Activated effector memory CD4-positive, alpha-beta T cell treated with Interleukin-2 at 50 U/mL for 16 hours (primary cell): Measurements from ENCODE around the gene FBXO42.
A peak's percentile ranks its signal among the peaks of the same experiment; 100 is the strongest.

Experiments used
- DNase-seq: peaks from one replicate; pipeline ENCODE4 v3.0.0-alpha.2; 2020

Gene FBXO42

DNA sequence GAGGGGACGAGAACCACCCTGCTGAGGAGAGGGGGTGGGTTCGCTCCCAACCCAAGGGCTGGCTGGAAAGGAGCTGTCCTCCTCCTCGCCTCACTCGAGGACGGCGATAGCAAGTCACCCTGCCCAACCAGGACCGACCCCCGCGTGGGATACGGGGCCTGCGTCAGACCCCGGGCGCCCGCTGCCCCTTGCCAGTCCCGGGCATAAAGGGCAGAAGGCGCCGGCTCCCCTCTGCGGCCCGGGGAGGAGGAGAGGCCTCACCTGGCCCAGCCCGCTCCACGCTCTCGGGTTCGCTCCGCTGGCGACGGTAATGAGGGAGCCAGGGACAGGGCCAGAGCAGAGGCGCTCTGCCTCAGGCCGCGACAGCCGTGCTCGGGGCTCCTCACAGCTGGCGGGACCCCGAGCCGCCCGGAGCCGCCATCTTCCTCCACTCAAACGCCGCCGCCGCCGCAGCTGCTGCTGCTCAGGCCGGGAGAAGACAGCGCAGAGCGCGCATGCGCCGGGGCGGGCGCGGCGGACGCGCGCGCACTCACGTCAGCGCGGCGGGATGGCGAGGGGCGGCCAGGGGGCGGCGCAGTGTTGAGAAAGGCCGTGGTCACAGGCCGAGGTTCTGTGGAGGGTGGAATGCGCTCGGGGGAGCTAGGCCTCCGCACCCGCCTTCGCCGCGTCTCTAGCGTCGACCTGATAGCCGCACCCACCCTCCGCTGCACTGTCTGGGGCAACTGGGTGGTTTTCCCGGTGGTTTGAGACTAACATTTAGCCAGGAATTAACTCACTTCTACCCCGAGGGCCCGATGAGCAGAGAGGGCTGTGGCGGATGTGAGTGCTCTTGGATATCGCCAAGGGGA lies at the start of gene FBXO42:
TSS of gene FBXO42 (minus strand) at position 487 of the 848 bp plus-strand sequence. CDS start 37,062 bp downstream, outside the sequence.
- peak; percentile 90 for DNase-seq

DNA sequence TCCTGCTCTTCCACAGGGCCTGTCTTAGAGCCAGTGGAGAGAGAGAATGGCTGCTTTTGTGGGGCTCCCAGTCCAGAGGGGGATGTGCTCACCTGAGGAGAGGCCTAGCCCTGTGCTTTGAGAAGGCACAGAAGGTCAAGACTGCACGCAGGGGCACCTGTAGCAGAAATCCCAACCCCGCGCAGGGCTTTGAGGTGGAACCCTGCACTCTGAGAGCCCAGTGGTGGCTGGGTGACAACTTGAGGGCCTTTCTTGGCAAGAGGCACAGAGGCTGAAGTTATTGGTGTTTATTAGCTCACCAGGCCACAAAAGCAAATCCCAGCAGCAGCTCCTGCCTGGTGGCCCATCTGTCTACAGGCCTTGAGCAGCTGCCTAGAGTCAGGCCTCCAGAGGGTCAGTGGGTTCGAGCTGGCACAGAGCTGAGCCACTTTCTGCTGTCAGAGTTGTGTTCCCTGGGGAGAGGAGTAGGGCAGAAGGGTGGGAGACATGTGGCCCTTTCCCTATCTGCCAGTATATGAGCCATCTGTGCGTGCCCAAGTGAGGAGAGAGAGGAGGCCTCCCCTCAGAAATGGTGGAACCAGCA lies 46.2 kb upstream of the FBXO42 start:
- DNase-seq = no peak

DNA sequence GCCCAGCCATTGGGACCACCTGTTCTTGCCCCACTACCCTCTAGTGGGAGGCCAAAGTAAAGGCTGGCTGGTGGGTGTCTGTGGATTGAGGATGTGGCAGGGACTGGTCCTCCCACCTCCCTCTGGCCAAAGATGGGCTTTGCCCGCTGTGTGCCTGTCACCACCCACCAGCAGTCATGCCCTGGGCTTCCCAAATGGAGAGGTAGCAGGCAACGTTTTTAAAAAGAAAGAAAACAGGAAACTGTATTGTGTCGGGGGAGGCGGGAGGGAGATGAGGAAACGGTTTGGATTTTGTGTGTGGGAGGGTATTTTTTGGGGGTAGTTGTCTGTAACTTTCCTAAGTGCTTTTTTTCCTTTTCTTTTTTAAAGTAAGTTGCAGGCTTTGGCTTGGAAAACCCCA lies 44.8 kb upstream of the FBXO42 start:
- DNase-seq = no peak

DNA sequence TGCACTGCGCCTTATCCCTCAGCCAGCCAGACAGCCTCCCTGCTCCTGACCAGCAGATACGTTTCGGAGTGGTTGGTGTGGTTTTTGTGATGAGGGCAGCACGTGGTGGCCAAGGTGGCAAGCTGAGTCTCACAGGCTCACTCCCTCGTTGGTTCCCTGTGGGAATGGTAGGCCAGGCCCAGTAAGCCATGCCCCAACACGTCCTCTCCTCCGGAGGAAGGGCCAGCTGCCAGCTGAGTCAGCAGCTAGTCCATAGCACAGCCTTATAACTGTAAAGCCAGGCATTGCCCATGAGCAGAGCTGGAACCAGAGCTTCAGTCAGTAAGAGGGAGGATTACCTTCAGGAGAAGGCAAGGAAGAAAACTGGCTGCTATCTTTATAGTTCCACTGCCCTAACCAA lies 44.3 kb upstream of the FBXO42 start:
- DNase-seq = no peak

DNA sequence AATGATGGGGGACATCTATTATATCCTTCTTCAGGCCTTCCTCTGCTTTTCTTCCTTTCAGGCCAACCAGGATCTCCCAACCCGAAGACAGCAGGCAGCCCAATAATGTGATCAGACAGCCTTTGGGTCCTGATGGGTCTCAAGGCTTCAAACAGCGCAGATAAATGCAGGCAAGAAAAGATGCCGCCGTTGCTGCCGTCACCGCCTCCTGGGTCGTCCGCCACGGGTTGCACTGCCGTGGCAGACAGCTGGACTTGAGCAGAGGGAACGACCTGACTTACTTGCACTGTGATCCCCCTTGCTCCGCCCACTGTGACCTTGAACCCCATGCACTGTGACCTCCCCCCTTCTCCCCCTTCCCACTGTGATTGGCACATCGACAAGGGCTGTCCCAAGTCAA lies 42.7 kb upstream of the FBXO42 start:
- no peak for DNase-seq

DNA sequence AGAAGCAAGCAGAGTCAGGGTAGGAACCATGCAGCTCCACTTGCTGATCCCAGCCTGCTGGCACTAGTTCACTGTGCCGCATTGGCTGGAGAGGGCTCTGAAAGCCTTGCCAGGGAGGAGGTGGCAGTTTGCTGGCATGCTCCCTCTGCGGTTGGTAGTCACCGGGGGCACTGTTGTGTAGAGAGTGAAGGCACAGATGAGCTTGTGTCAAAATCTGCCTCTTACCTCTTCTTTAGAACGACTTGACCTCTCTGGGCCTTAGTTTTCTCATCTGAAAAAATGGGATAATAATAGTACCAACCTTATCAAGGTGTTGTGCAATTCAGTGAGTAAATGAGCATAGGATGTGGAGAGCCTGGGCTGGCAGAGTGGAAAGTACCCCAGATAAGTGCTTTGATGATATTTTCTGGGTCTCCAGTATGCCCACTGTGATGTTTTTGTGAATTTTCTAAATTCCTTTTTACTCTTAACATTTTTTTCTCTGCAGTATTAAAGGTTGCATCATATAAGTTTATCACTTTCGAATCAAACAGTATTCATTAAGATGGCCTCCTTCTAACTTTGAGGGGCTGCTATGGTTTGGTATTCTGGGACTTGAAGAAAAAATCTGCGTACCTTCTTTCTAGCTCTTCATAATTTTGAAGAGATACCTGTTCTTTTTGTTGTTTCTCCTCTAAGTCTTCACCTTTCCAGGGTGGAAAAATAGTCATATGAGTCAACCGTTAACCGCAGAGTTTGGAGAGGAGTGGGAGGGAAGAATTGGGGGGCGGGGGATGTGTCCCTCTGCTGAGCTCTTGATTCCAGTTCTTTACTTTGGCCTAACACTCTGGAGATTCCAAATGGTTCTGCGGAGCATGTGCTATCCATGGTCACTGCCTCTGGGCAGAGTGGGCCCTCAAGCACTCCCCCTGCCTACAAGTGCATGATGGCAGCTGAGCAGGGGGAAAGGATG lies 41.6 kb upstream of the FBXO42 start:
- DNase-seq = no peak

DNA sequence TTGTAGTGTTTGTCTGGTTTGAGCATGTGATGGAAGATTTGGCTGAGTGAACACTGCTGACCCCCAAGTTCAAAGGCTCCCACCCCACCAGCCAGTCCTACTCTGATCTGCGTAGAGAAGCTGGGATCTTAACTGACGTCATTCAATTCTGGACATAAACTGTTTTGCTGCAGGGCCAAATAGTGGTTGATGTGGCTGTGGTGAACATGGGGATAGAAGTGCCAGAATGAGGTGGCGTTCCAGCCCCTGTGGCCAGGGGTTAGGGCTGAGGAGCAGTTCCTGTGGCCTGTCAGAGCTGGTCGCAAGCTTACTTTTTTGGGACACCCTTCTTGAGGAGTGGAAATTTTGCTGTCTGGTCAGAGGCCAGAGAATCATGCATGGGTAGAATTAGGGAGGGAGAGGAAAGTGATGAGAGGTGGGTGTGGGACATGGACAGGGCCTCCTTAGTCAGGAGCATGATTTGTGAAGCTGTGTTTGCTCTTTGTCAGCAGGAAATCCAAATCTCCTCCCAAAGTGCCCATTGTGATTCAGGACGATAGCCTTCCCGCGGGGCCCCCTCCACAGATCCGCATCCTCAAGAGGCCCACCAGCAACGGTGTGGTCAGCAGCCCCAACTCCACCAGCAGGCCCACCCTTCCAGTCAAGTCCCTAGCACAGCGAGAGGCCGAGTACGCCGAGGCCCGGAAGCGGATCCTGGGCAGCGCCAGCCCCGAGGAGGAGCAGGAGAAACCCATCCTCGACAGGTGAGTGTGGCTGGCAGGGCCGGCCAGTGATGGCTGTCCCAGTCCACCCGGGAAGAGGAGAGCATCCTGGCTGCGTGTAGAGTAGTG lies 40.7 kb upstream of the FBXO42 start:
- DNase-seq = no peak

DNA sequence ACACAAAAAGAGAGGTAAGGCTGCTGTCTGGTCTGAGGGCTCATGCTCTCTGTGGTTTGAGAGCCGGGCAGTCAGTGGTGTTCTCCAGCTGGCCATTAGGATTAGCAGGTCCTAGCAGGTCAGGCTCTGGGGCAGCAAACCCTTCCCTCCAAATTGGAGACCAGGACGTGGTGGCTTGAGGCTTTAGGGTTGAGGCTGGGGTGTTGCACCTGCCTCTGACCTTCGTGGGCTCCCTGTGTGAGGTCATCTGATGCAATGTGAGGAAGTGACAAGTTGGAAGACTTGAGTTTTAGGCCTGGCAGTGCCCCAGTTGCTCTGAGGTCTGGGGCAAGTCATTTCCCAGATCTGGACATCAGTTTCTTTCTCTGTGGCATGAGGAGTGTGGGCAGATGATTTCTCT lies 39.1 kb upstream of the FBXO42 start:
- DNase-seq = no peak

DNA sequence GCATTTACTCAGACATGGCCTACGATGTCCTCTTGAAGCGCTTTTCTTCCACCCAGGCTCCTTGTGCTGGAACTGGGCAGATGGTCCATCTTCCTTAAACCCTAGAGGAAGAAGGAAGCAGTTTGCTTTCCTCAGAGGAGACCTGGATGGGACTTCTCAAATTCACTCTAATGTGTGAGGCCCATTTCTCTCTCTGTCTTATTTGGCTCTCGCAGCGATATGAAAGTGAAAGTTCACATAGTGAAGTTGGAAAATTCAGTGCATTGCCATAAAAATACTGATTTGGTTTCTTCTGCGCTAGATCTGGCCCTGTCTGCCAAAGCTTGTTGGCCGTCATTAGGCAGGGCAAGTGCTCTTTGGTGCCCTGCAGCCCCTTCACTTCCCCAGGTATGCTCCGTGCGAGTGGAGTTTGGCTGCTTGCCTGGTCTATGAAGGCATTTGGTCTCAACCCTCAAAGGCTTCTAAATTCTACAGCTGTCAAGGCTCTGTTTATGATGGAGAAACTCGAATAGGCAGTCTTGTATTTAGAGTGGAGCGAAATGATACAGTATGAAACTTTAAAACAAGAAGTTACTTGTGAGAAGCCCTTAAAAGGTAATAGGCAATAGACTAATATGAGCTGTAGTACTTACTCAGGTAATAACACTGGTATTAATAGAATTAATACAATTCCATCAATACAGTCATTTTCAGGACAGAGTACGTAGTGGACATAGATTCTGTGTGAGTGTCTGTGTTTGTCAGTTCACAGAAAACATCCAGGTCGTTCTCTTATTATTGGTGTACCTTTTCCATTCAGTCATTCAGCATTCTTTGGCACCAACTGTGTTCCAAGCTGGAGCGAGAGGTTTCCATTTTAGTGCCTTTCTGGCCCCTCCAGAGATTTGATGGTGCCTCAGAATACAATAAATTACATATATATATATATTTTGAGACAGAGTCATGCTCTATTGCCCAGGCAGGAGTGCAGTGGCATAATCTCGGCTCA lies 35.2 kb upstream of the FBXO42 start:
- DNase-seq = no peak

DNA sequence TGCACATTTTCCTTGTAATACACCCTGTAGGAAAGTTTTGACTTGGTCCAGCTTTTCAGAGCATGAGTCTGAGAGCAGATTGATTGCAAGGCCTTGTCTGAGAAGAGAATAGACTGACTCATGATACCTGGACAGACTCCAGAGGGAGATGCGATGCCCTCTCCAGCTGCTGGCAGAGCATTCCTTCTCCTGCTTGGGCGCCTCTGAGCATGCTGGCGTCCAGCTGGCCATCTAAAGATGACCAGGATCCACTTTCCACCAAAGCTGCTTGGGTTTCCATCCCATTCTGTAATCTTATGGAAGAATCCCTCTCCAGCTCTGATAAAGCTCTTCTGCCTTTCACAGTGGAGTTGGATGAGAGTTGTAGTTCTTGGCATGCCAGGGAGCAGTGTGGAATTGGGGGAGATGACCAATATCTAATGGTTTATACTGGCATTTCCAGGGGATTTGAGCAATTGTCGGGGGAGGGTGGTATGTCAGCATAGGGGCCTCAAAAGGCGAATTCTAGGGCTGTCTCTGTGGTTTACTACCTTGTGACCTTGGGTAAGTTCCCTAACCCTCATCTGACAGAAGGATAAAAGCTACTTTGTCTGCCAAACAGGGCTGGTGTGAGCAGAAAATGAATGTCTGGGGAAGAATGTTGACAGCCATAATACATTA lies 34.3 kb upstream of the FBXO42 start:
- no peak for DNase-seq

DNA sequence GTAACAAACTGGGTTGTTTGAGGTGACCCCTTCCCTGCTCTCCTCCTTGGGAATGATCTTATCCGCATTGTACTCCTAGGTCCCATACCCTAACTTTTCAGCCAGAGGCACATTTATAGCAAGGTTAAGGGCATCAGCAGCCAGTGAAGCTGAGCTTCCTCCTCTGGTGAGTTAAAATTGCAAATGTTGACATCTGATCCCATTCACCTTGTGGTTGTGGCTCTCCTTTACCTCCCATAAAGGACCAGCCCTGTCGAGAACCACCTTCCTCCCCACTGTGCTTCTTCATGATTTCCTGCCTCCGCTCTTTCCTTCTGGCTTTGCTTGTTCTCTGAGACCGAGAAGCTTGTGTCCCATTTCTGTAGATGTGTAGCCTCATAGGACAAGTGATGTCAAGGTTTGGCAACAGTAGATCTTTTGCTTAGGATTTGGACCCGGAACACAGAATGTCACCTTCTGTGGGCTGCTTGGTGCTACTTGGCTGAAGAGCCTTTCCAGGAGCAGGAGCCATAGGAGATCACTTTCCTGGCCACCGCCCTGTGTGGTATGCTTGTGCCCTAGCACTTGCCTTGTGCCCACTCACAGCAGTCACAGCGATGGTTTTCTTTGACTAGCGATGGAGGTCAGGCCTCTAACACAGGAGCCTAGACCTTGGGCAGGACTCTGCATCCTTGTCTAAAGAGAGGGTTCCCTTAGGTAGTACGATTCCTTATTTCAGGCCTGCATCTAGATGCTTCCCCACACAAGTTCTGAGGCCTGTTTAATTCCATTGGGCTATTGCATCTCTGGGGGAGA lies 33.6 kb upstream of the FBXO42 start:
- DNase-seq = no peak

DNA sequence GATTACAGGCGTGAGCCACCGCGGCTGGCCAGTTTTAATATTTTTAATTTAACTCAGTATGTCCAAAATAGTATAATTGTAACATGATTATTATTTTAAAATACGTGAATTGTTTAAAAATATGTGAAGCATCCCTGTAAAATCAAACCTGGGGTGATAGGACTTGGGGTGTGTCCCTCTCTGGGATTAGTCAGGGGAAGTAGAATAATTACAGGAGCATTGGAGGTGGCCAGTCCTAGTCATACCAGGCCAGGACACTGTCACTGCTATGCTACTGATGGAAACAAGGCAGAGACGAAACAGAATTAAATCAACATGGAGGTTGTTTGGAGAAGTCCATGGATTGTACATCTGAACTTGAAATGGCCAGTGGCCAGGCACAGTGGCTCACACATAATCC lies 31.6 kb upstream of the FBXO42 start:
- DNase-seq = no peak

DNA sequence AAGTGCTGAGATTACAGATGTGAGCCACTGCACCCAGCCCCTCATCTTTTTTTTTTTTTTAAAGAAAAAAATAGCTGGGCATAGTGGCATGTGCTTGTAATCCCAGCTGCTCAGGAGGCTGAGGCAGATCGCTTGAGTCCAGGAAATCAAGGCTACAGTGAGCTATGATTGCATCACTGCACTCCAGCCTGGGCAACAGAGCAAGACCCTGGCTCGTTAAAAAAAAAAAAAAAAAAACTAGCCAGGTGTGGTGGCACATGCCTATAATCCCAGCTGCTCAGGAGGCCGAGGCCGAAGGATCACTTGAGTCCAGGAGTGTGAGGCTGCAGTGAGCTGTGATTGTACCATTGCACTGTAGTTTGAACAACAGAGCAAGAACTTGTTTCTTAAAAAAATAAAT lies 28.6 kb upstream of the FBXO42 start:
- DNase-seq = no peak

DNA sequence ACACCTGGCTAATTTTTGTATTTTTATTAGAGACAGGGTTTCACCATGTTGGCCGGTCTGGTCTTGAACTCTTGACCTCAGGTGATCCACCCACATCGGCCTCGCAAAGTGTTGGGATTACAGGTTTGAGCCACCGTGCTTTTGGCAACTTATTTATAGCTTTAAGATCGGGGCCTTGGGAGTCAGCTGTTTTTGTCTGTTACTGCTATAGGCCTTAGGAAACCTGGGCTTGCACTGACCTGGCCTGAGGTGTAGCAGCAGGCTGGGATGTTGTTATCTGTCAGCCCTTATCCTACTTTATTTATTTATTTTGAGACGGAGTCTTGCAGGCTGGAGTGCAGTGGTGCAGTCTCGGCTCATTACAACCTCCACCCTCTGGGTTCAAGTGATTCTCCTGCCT lies 26.2 kb upstream of the FBXO42 start:
- DNase-seq = no peak

DNA sequence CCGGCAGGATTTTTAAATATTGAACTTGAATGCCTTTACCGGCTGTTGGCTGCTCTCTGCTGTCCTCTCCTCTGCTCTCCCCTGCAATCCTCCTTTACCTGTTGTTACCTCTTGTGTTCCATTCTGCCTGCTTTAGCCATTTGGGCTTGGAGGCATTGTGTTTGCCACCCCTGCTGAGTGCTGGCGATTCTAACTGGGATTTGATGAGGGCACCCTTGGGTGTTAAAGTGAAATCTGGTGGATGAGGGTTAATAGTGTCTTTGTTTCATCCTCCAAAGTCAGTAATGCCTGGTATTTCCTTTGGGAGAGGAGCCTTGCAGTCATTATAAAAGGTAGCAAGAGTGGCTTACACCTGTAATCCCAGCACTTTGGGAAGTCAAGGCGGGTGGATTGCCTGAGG lies 24.7 kb upstream of the FBXO42 start:
- DNase-seq = no peak

DNA sequence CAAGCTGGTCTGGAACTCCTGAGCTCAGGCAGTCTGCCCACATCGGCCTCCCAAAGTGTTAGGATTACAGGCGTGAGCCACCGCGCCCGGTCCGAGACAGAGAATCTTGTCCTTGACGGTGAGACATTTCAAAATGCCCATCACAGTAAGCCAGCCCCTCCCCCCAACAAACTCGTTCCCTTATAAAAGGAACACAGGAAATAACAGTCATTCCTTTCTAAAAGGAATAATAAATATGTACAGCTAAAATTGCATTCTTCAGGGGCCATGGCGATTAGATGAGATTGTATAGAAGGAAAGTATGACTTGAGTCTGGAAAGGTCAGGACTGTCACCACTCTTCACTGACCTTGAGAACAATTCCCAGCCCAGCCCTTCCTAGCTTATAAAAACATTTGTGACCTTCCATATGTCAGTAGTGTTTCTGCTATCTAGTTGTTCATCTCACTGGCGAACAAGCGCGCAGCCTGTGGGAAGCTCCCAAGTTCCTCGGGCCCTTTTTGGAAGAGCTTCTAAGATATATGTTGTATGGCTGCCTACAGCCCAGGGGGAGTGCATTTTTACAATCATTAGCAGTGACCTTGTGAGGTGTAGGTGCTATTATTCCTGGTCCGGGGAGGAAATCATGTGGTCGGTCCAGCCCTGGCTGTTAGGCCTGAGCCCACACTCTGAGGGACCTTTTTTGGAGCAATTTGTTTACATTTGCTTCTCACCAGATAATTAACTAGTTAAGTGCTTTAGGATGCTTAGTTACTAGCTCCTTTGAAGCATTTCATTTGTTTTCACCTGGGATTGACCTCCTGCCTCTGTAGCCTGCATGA lies 23.5 kb upstream of the FBXO42 start:
- DNase-seq = no peak

DNA sequence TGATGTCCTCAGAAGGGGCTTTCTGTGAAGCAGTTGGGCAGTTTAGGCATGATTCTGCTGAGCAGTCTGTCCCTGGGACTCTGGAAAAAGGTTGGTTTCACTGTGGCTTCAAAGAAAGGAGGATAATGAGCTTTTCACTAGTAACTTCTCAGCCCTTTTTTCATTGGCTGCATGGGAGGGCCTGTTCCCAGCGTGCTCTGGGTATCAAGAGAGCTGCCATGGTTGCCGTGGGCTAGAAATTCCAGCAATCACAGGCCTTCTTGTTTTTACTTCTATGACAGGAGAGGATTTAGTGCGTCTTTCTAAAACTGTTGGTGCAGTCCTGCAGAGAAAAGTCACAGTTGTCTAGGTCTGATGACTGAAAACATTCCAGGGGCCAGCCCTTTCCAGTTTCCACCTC lies 22.0 kb upstream of the FBXO42 start:
- DNase-seq = no peak

DNA sequence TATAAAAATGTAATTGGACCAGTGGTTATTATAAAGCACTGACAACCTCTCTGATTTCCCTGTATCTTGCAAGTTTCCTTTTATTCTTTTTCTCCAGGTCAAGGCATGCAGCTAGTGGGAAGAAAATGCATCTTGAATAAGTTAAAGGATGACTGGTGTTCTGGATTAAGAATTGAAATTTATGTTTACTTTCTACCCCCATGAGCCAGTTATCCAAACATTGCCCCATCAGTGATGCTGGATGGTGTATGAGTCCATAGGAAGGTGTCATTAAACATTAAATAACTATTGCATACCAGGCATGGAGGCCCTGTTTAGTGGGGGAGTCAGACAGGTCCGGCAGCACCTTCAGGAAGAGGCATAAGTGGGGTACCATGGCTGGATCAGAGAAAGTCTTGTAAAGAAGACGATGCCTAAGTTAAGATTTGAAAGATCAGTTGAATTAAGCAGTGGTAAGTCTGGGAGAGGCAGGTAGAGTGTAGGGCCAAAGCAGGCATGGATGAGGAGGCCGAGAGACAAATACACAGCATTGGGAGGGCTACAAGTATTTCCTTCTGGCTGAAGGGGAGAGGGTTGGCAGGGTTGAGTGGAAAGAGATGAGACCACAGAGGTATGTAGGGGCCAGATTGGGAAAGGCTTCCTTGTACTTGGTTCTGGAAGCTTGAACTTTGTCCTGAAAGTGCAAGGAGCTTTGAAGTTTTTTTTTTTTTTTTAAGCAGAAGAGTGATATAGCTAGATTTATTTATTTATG lies 20.4 kb upstream of the FBXO42 start:
- no peak for DNase-seq
